Keratinocyte (primary cell): ENCODE measurements around the gene FABP7. TPM values are rescaled to one million over a fixed set of nuclear protein-coding genes. Genes with fewer than 3 reads are reported as not detected.

Experiments used
- DNase-seq: peaks from one replicate; pipeline ENCODE4 v3.0.0-alpha.2; 2011; ENCODE audit warnings: low read depth, missing footprints, low spot score
- FAIRE-seq: peaks from 2 replicates; lab custom pipeline; 2011; peaks lifted over from hg19 to GRCh38; lab: Jason Lieb, UNC
- H2AFZ ChIP-seq: 2 replicates; pipeline ENCODE4 v1.6.0; 2012; ENCODE audit warnings: low read length, control low read depth, inconsistent platforms; ENCODE audit not compliant: control insufficient read depth
- H3K27ac ChIP-seq: 2 replicates; pipeline ENCODE4 v1.5.1; 2011; ENCODE audit warnings: low read length; ENCODE audit not compliant: control insufficient read depth, insufficient read depth
- H3K27me3 ChIP-seq: 3 replicates; pipeline ENCODE4 v1.6.0; 2011; ENCODE audit warnings: low read length; ENCODE audit not compliant: control insufficient read depth, insufficient read depth; ENCODE audit errors: extremely low read depth
- H3K36me3 ChIP-seq, 2 experiments: 2 replicates in 1 of 2; 3 replicates in 1 of 2; pipeline ENCODE4 v1.5.1; 2011; ENCODE audit warnings: low read length in 2 of 2, mild to moderate bottlenecking in 1 of 2; ENCODE audit not compliant: control insufficient read depth in 2 of 2, insufficient read depth in 2 of 2; ENCODE audit errors: extremely low read depth in 1 of 2
- H3K4me1 ChIP-seq: 3 replicates; pipeline ENCODE4 v1.5.1; 2011; ENCODE audit warnings: low read length; ENCODE audit not compliant: control insufficient read depth, insufficient read depth; ENCODE audit errors: extremely low read depth
- H3K4me2 ChIP-seq: 3 replicates; pipeline ENCODE4 v1.6.0; 2011; ENCODE audit warnings: low read depth, low read length; ENCODE audit not compliant: control insufficient read depth, insufficient read depth; ENCODE audit errors: extremely low read depth
- H3K4me3 ChIP-seq, 3 experiments: fragments of 200-600 bp in 1 of 3; sonication (generic) in 1 of 3; 2 replicates in 2 of 3; 3 replicates in 1 of 3; pipeline ENCODE4 v1.5.1; 2011 to 2016; ENCODE audit warnings: low read length in 3 of 3, mild to moderate bottlenecking in 3 of 3, control low read depth in 2 of 3, inconsistent platforms in 1 of 3, low read depth in 1 of 3, mixed read lengths in 1 of 3, mixed run types in 1 of 3, moderate library complexity in 1 of 3; ENCODE audit not compliant: control insufficient read depth in 2 of 3, insufficient read depth in 2 of 3; ENCODE audit errors: extremely low read depth in 1 of 3
- H3K79me2 ChIP-seq: 2 replicates; pipeline ENCODE4 v1.6.0; 2012; ENCODE audit warnings: low read length; ENCODE audit not compliant: control insufficient read depth, insufficient read depth
- H3K9ac ChIP-seq: 3 replicates; pipeline ENCODE4 v1.6.0; 2011; ENCODE audit warnings: low read length; ENCODE audit not compliant: control insufficient read depth, insufficient read depth; ENCODE audit errors: extremely low read depth
- H3K9me1 ChIP-seq: 3 replicates; pipeline ENCODE4 v1.6.0; 2011; ENCODE audit warnings: low read length; ENCODE audit not compliant: control insufficient read depth, insufficient read depth; ENCODE audit errors: extremely low read depth
- H3K9me3 ChIP-seq: 2 replicates; pipeline ENCODE4 v1.5.1; 2012; ENCODE audit warnings: low read depth, low read length; ENCODE audit not compliant: control insufficient read depth
- H4K20me1 ChIP-seq: 3 replicates; pipeline ENCODE4 v1.6.0; 2011; ENCODE audit warnings: low read length; ENCODE audit not compliant: control insufficient read depth, insufficient read depth; ENCODE audit errors: extremely low read depth
- CTCF ChIP-seq, 3 experiments: IDR thresholded peaks in 1 of 3; conservative IDR thresholded peaks in 1 of 3; optimal IDR thresholded peaks in 1 of 3; 2 replicates in 2 of 3; 3 replicates in 1 of 3; pipeline versions ENCODE3 to v1.5.1; 2011; ENCODE audit warnings: low read length in 3 of 3, mild to moderate bottlenecking in 3 of 3, moderate library complexity in 2 of 3, control low read depth in 1 of 3, inconsistent platforms in 1 of 3; ENCODE audit not compliant: insufficient read depth in 2 of 3; ENCODE audit errors: extremely low read depth in 1 of 3
- EZH2 ChIP-seq: IDR thresholded peaks from one replicate; pipeline ENCODE4 v1.6.1; 2012; ENCODE audit warnings: inconsistent platforms, mild to moderate bottlenecking, low read length, moderate library complexity
- dilution Hi-C: fragments of 300-500 bp; cut with MboI; formaldehyde crosslinking; loops from one replicate; pipeline ENCODE4 v1.7.0; 2020; ENCODE audit warnings: low sequenced_read_pairs; ENCODE audit not compliant: extremely low pct_ligation_motif_present
- polyA plus RNA-seq, 5 experiments: library from polyadenylated mRNA; depleted of rRNA in 3 of 5; stranded (reverse) in 3 of 5; stranded (forward) in 1 of 5; unstranded in 1 of 5; fragments of >200 nt; gene quantifications; 1 replicate in 1 of 5; 2 replicates in 3 of 5; 3 replicates in 1 of 5; pipeline versions ENCODE4 v1.2.1 to v1.2.3, GENCODE V29; 2011 to 2012; ENCODE audit warnings: missing spikeins in 2 of 5, low read depth in 1 of 5, low replicate concordance in 1 of 5

The FABP7 gene
- polyA plus RNA-seq, 1 donor (not counting 4 experiments of a cell fraction or from before 2014, with no cell fraction given) = not detected

- FAIRE-seq (no peak), DNase-seq (no peak)
- Histone ChIP-seq H3K9me3 (no peaks in the 10 kb centered on the region), H3K27ac (peak overlapping the region; percentile 94), H2AFZ (peak overlapping the region; percentile 66), H3K27me3 (no peaks in the 10 kb centered on the region), H4K20me1 (no peaks in the 10 kb centered on the region), H3K4me1 (peaks cover 20% of the 10 kb centered on the region), H3K79me2 (no peaks in the 10 kb centered on the region), H3K4me3 (no peak overlapping the region), H3K4me2 (peak overlapping the region; percentile 53), H3K36me3 (no peaks in the 10 kb centered on the region), H3K9ac (peak overlapping the region; percentile 71), H3K9me1 (no peaks in the 10 kb centered on the region)
- TF ChIP-seq CTCF (optimal IDR thresholded peaks at IDR 0.05 in 1 of 3, IDR thresholded peaks at IDR 0.05 in 1 of 3, conservative IDR thresholded peaks at IDR 0.05 in 1 of 3; ENCODE audit: extremely low read depth in 1 of 3, insufficient read depth in 2 of 3, low read length in 3 of 3) (no peak), EZH2 (no peak)
- dilution Hi-C loops = no loop called here
These were observed 44.8 kb upstream of the FABP7 start for GRCh38 chr6:122734529-122735395.

DNA sequence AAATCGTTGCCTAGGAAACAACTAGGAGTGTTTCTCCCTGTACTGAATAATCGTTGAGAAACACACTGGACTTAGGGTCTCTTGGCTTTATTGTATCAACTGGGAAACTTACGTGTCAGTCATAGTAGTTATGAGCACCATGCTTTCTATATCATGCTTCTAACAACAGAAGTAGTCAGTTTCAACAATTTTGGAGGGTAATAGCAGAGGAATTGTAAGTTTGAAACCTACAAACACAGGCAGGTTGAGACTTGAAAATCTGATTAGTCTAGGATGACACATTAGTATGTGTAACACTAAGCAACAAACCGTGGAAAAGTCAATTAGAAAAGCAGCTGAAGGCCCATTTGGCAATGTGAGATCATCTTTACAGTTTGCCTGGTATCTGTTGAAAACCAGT is 43.9 kb upstream of the FABP7 start:
- DNase-seq = peak; percentile 93
- H3K9me3 ChIP-seq = no peaks in the 10 kb centered on the region
- peak overlapping the region; percentile 71 for H3K9ac ChIP-seq
- FAIRE-seq = peak; percentile 93
- peak overlapping the region; percentile 10 for H2AFZ ChIP-seq
- no peaks in the 10 kb centered on the region for H3K27me3 ChIP-seq
- peak overlapping the region; percentile 53 for H3K4me2 ChIP-seq
- peak overlapping the region in 1 of 3 experiments; percentile 43 for H3K4me3 ChIP-seq
- no peaks in the 10 kb centered on the region for H4K20me1 ChIP-seq
- peak overlapping the region; percentile 94 for H3K27ac ChIP-seq
- no peaks in the 10 kb centered on the region for H3K36me3 ChIP-seq
- no peaks in the 10 kb centered on the region for H3K79me2 ChIP-seq
- dilution Hi-C loops = no loop called here
- H3K9me1 ChIP-seq = no peaks in the 10 kb centered on the region
- peaks cover 20% of the 10 kb centered on the region for H3K4me1 ChIP-seq
- TF ChIP-seq CTCF (optimal IDR thresholded peaks at IDR 0.05 in 1 of 3, IDR thresholded peaks at IDR 0.05 in 1 of 3, conservative IDR thresholded peaks at IDR 0.05 in 1 of 3; ENCODE audit: extremely low read depth in 1 of 3, insufficient read depth in 2 of 3, low read length in 3 of 3) (no peak), EZH2 (no peak)
